Right lobe of liver (tissue), 6 donors: ENCODE data around the gene MAPKAP1. TPM values are rescaled to one million over a fixed set of nuclear protein-coding genes. Genes with fewer than 3 reads are reported as not detected.

Experiments used
- ATAC-seq, 4 donors: fragments of 200-7000 bp; cut with Tn5 transposase; one replicate each; pipeline ENCODE4 v1.9.1; 2020; ENCODE audit warnings: mild to moderate bottlenecking in 4 of 4, moderate library complexity in 4 of 4
- DNase-seq, 3 donors: peaks; one replicate each; pipeline ENCODE4 v3.0.0-alpha.2; 2020
- H3K27ac ChIP-seq, 3 donors: fragments of 200-600 bp; one replicate each; pipeline ENCODE4 v1.8.0; 2022
- H3K27me3 ChIP-seq, 2 donors: fragments of 200-600 bp; one replicate each; pipeline ENCODE4 v1.8.0; 2022
- H3K36me3 ChIP-seq, 4 donors: fragments of 200-600 bp; sonication (generic) in 1 of 4; one replicate each; pipeline versions ENCODE4 v1.5.1 to v1.8.0; 2017 to 2022; ENCODE audit warnings: control low read depth in 1 of 4
- H3K4me1 ChIP-seq, 4 donors: fragments of 200-600 bp; sonication (generic) in 1 of 4; one replicate each; pipeline versions ENCODE4 v1.5.1 to v1.8.0; 2017 to 2022; ENCODE audit warnings: control low read depth in 1 of 4
- H3K4me3 ChIP-seq, 3 donors: fragments of 200-600 bp; one replicate each; pipeline ENCODE4 v1.8.0; 2022
- H3K9me3 ChIP-seq, 4 donors: fragments of 200-600 bp; sonication (generic) in 1 of 4; one replicate each; pipeline versions ENCODE4 v1.5.1 to v1.8.0; 2017 to 2022; ENCODE audit warnings: control low read depth in 1 of 4
- POLR2A ChIP-seq: fragments of 450-650 bp; IDR thresholded peaks from one replicate; pipeline ENCODE4 v1.6.1; 2017; ENCODE audit warnings: antibody characterized with exemption, mild to moderate bottlenecking
- WGBS: methylation state at CpG from one replicate; pipeline ENCODE4 v1.1.6; 2018; ENCODE audit warnings: low coverage, low lambda C conversion rate; ENCODE audit not compliant: insufficient coverage; ENCODE audit errors: missing lambda C conversion rate; 5-methylcytosine and 5-hydroxymethylcytosine counted together
- intact Hi-C, 2 donors: fragments of 100-400 bp; cut with DNase I; formaldehyde crosslinking; loops; one replicate each; pipeline versions ENCODE4 v1.11.2 to v1.14.1; 2022
- total RNA-seq, 6 experiments: library from RNA; depleted of rRNA in 2 of 6; stranded (reverse); fragments of >200 nt in 2 of 6; fragmentation: NEBNext Ultra II Directional in 3 of 6; extraction: Animal tissue kit (Norgen Biotek cat#: 25700) in 3 of 6; gene quantifications; one replicate each; pipeline versions ENCODE4 v1.1.0 to v1.2.4, GENCODE V29; 2016 to 2023
- TF ChIP-seq, protein P1 (sequence below), 4 donors: fragments of 200-600 bp in 3 of 4; fragments of 450-650 bp in 1 of 4; IDR thresholded peaks; one replicate each; pipeline versions ENCODE4 v1.5.1 to v1.8.0; 2016 to 2022; ENCODE audit warnings: antibody characterized with exemption in 4 of 4, mild to moderate bottlenecking in 2 of 4
- donor health status: DM: no; HTN: yes; CAD: no.
- donor health status: DM: no; HTN: no; CAD: no.
- donor health status: DM: no; HTN: no; CAD: no.
- donor health status: DM: no; HTN: yes; CAD: no.
- donor health status: DM: no; HTN: yes; CAD: no.

Gene MAPKAP1
- total RNA-seq, 6 experiments from 2014 or later = 29.6 to 53.2 (median 48.3) TPM

DNA sequence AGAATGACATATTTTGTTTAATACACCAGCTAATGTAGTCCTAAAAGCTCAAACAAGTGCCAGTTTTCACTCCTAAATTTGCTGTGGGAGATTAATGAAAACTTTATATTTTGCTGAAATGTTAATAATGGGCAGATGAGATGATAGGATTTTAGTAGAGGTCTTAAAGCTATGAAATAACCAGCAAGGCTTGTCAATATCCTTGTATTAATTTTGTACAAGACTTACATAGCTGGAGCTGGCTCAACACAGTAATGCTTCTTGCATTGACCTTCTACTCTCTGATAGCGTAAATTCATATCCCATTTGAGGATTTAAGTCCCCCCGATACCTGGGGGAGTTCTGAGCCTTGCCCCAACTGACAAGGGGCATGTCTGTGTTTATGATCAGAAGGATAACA, 219.2 kb downstream of the MAPKAP1 start:
- intact Hi-C loops = no loop called here
- TF ChIP-seq, protein P1, sequence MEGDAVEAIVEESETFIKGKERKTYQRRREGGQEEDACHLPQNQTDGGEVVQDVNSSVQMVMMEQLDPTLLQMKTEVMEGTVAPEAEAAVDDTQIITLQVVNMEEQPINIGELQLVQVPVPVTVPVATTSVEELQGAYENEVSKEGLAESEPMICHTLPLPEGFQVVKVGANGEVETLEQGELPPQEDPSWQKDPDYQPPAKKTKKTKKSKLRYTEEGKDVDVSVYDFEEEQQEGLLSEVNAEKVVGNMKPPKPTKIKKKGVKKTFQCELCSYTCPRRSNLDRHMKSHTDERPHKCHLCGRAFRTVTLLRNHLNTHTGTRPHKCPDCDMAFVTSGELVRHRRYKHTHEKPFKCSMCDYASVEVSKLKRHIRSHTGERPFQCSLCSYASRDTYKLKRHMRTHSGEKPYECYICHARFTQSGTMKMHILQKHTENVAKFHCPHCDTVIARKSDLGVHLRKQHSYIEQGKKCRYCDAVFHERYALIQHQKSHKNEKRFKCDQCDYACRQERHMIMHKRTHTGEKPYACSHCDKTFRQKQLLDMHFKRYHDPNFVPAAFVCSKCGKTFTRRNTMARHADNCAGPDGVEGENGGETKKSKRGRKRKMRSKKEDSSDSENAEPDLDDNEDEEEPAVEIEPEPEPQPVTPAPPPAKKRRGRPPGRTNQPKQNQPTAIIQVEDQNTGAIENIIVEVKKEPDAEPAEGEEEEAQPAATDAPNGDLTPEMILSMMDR (IDR thresholded peaks at IDR 0.05) = no peak
- TF ChIP-seq POLR2A = no peak
- WGBS = 100% methylated on average over 1 of the region's 2 CpGs

DNA sequence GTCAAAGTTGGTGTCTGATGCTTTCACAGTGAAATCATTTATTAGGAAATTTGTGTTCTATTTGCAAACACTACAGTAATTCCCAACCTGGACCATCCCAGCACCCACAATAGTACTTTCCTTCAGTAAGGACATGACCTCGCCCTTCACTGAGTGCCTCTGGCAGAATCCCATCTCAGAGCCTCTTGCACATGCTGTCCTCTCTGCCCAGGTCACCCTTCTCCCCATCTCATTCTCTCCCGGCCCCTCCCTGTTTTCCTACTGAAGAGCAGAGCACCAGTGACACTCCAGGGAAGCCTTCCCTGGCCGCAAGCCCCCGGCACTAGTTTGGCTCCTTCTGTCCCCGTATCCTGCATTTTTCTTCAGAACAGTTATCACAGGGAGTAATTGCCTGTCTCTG, 220.4 kb downstream of the MAPKAP1 start:
- Histone ChIP-seq H3K27ac (peak overlapping the region; percentile 48 to 93 (median 73)), H3K9me3 (no peaks in the 10 kb centered on the region), H3K27me3 (no peaks in the 10 kb centered on the region), H3K4me3 (no peak overlapping the region), H3K36me3 (no peaks in the 10 kb centered on the region), H3K4me1 (peaks cover 0 to 25% (median 12%) of the 10 kb centered on the region in 4 donors)
- ATAC-seq = peak; percentile 75 to 84 (median 80)
- DNase-seq = peak; percentile 39 to 78 (median 77)
- intact Hi-C loops = no loop called here
- TF ChIP-seq, protein P1 (IDR thresholded peaks at IDR 0.05) = no peak
- no peak for TF ChIP-seq POLR2A
- WGBS = 43% methylated on average over 5 of the region's 5 CpGs

More for the DNA sequence above, 219.2 kb downstream of the MAPKAP1 start:
- no peaks in the 10 kb centered on the region for H3K36me3 ChIP-seq
- DNase-seq (no peak), ATAC-seq (no peak)
- H3K4me3 ChIP-seq = no peak overlapping the region
- peak overlapping the region in 1 of 3 donors; percentile 93 for H3K27ac ChIP-seq
- H3K27me3 ChIP-seq = no peaks in the 10 kb centered on the region
- H3K4me1 ChIP-seq = peaks cover 0 to 33% (median 12%) of the 10 kb centered on the region in 4 donors
- no peaks in the 10 kb centered on the region for H3K9me3 ChIP-seq

DNA sequence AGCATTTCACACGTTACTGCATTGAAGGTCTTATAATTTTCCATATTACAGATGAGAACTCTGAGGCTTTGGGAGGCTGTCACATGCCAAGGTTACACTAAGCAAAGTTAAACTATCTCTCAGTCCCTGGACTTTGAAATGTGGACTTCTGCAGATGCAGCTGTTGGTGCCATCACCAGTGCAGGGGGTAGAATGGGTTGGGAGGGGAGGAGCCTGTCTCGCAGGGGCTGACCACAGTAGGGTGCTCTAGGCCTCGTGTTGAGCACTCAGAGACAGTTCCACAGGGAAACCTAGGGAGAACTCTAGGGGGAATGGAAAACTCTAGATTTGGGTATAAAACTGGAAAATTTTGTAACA, 220.9 kb downstream of the MAPKAP1 start:
- TF ChIP-seq, protein P1 (IDR thresholded peaks at IDR 0.05) = peak in 1 of 4 donors; percentile 31
- TF ChIP-seq POLR2A = no peak
- 18% methylated on average over 3 of the region's 3 CpGs for WGBS
- intact Hi-C loops = no loop called here
- peak overlapping the region; percentile 48 to 93 (median 73) for H3K27ac ChIP-seq
- no peaks in the 10 kb centered on the region for H3K27me3 ChIP-seq
- H3K4me1 ChIP-seq = peaks cover 0 to 25% (median 12%) of the 10 kb centered on the region in 4 donors
- no peaks in the 10 kb centered on the region for H3K9me3 ChIP-seq
- DNase-seq = peak; percentile 47 to 88 (median 83)
- H3K4me3 ChIP-seq = no peak overlapping the region
- peak; percentile 87 to 95 (median 92) for ATAC-seq
- no peaks in the 10 kb centered on the region for H3K36me3 ChIP-seq

DNA sequence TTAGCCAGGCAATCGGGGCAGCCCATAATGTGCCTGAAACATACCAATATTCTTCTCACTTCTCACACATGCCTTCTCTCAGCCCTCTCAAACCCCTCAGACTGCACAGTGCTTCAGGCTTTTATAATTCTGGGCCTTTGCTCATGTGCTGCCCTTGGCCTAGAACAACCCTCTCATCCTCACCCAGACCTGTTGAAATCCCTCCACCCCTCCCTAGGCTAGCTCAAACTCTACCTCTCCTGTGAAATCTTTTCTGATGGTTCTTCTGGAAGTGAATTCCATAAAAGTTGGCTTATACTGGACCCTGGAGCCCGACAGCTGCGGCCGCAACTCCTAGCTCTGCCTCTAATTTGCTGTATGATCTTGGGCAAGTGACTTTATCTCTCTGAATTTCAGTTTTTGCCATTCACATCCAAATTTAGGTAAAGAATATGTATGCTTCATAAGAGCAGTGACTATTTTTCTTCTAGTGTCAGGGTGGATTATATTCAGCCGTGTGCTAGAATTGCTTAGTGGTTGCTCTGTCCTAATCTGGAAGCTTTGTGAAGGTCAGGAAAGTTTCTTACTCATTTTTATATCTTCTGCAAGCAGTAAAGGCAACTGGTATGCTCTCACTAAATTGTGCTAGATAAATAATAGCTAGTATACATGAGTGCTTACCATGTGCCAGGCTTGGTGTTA, 221.4 kb downstream of the MAPKAP1 start:
- WGBS = 42% methylated on average over 2 of the region's 5 CpGs
- Histone ChIP-seq H3K4me1 (peaks cover 0 to 25% (median 12%) of the 10 kb centered on the region in 4 donors), H3K9me3 (no peaks in the 10 kb centered on the region), H3K27ac (peak overlapping the region; percentile 48 to 93 (median 73)), H3K4me3 (no peak overlapping the region), H3K36me3 (no peaks in the 10 kb centered on the region), H3K27me3 (no peaks in the 10 kb centered on the region)
- intact Hi-C loops = no loop called here
- ATAC-seq (peak; percentile 22 to 63 (median 50)), DNase-seq (no peak)
- TF ChIP-seq, protein P1 (IDR thresholded peaks at IDR 0.05) = no peak
- TF ChIP-seq POLR2A = no peak
